Measurements from ENCODE around the gene ACTR1B.

Gene ACTR1B

DNA sequence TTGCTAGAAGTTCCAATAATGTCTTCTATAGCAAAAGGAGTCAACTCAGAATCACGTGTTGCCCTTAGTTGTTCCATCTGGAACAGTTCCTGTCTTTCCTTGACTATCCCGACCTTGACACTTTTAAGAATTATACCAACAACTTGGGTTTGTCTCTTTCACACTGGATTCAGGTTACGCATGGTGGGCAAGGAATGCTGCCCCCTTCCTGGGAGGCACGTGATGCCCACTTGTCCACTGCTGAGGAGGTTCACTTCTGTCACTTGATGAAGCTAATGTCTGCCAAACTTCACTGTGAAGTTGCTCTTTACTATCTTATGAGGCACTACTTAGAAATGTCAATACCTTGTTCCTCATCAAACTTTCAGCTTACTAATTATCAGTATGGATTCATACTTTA, 12.7 kb downstream of the ACTR1B start:
- Histone ChIP-seq H3K27ac (ENCODE audit: low read length, poor library complexity, severe bottlenecking) (no peak overlapping the region), H2BK15ac (ENCODE audit: low read depth, poor library complexity, severe bottlenecking) (no peak overlapping the region), H2BK5ac (ENCODE audit: low read depth, low read length, poor library complexity, severe bottlenecking) (no peak overlapping the region), H3K27me3 (ENCODE audit: control insufficient read depth in 1 of 2, insufficient read depth in 1 of 2, low read length in 2 of 2) (no peaks in the 10 kb centered on the region), H3K4me3 (ENCODE audit: insufficient read depth in 1 of 2, low read depth in 1 of 2, low read length in 2 of 2) (no peak overlapping the region), H2AFZ (ENCODE audit: low read depth, low read length) (no peak overlapping the region), H2AK5ac (ENCODE audit: low read length, severe bottlenecking) (no peak overlapping the region), H4K8ac (ENCODE audit: low read length) (no peak overlapping the region), H3K9ac (ENCODE audit: low read length) (no peak overlapping the region), H3K79me1 (replicated peaks; ENCODE audit: low read length, poor library complexity, severe bottlenecking) (peaks cover 7% of the 10 kb centered on the region), H3K18ac (ENCODE audit: low read depth in 1 of 2, low read length in 2 of 2) (no peak overlapping the region), H3K14ac (ENCODE audit: low read length in 2 of 2) (no peak overlapping the region), H3K4me2 (ENCODE audit: low read length, poor library complexity, severe bottlenecking) (no peak overlapping the region), H3K4me1 (ENCODE audit: control insufficient read depth, insufficient read depth, low read depth, low read length) (peaks cover 2% of the 10 kb centered on the region), H3K9me3 (ENCODE audit: control insufficient read depth, low read length) (peaks cover 18% of the 10 kb centered on the region), H2BK12ac (ENCODE audit: low read length in 2 of 2) (no peak overlapping the region), H2BK120ac (ENCODE audit: low read depth, low read length) (no peak overlapping the region), H3K23ac (ENCODE audit: low read length in 2 of 2) (no peak overlapping the region), H3K4ac (ENCODE audit: low read depth in 1 of 2, low read length in 2 of 2) (no peak overlapping the region), H4K91ac (ENCODE audit: low read length) (no peak overlapping the region), H3K36me3 (ENCODE audit: control insufficient read depth in 1 of 2, insufficient read depth in 2 of 2, low read depth in 1 of 2, low read length in 2 of 2) (peaks cover 37 to 69% of the 10 kb centered on the region in 2 experiments)
- 88% methylated on average over 4 of the region's 4 CpGs for WGBS
- DNase-seq = no peak

GRCh38 chr2:97646977-97647376, 16.9 kb downstream of the ACTR1B start:
- H3K27me3 ChIP-seq (ENCODE audit: control insufficient read depth in 1 of 2, insufficient read depth in 1 of 2, low read length in 2 of 2) = no peaks in the 10 kb centered on the region
- WGBS = 95% methylated on average over 4 of the region's 4 CpGs
- H2BK120ac ChIP-seq (ENCODE audit: low read depth, low read length) = no peak overlapping the region
- peak overlapping the region in 1 of 2 experiments; percentile 98 for H3K4me3 ChIP-seq (ENCODE audit: insufficient read depth in 1 of 2, low read depth in 1 of 2, low read length in 2 of 2)
- no peaks in the 10 kb centered on the region for H3K9me3 ChIP-seq (ENCODE audit: control insufficient read depth, low read length)
- peaks cover 11 to 38% of the 10 kb centered on the region in 2 experiments for H3K36me3 ChIP-seq (ENCODE audit: control insufficient read depth in 1 of 2, insufficient read depth in 2 of 2, low read depth in 1 of 2, low read length in 2 of 2)
- no peak overlapping the region for H3K27ac ChIP-seq (ENCODE audit: low read length, poor library complexity, severe bottlenecking)
- H2BK15ac ChIP-seq (ENCODE audit: low read depth, poor library complexity, severe bottlenecking) = no peak overlapping the region
- H4K91ac ChIP-seq (ENCODE audit: low read length) = no peak overlapping the region
- no peak overlapping the region for H3K4ac ChIP-seq (ENCODE audit: low read depth in 1 of 2, low read length in 2 of 2)
- no peak overlapping the region for H3K18ac ChIP-seq (ENCODE audit: low read depth in 1 of 2, low read length in 2 of 2)
- no peak overlapping the region for H4K8ac ChIP-seq (ENCODE audit: low read length)
- no peak for DNase-seq
- no peak overlapping the region for H2AK5ac ChIP-seq (ENCODE audit: low read length, severe bottlenecking)
- H3K79me1 ChIP-seq (replicated peaks; ENCODE audit: low read length, poor library complexity, severe bottlenecking) = peaks cover 7% of the 10 kb centered on the region
- H2BK12ac ChIP-seq (ENCODE audit: low read length in 2 of 2) = no peak overlapping the region
- peaks cover 6% of the 10 kb centered on the region for H3K4me1 ChIP-seq (ENCODE audit: control insufficient read depth, insufficient read depth, low read depth, low read length)
- H3K4me2 ChIP-seq (ENCODE audit: low read length, poor library complexity, severe bottlenecking) = peak overlapping the region; percentile 83
- peak overlapping the region in 1 of 2 experiments; percentile 23 for H3K23ac ChIP-seq (ENCODE audit: low read length in 2 of 2)
- H2AFZ ChIP-seq (ENCODE audit: low read depth, low read length) = no peak overlapping the region
- H3K14ac ChIP-seq (ENCODE audit: low read length in 2 of 2) = no peak overlapping the region
- H2BK5ac ChIP-seq (ENCODE audit: low read depth, low read length, poor library complexity, severe bottlenecking) = no peak overlapping the region
- H3K9ac ChIP-seq (ENCODE audit: low read length) = peak overlapping the region; percentile 99

DNA sequence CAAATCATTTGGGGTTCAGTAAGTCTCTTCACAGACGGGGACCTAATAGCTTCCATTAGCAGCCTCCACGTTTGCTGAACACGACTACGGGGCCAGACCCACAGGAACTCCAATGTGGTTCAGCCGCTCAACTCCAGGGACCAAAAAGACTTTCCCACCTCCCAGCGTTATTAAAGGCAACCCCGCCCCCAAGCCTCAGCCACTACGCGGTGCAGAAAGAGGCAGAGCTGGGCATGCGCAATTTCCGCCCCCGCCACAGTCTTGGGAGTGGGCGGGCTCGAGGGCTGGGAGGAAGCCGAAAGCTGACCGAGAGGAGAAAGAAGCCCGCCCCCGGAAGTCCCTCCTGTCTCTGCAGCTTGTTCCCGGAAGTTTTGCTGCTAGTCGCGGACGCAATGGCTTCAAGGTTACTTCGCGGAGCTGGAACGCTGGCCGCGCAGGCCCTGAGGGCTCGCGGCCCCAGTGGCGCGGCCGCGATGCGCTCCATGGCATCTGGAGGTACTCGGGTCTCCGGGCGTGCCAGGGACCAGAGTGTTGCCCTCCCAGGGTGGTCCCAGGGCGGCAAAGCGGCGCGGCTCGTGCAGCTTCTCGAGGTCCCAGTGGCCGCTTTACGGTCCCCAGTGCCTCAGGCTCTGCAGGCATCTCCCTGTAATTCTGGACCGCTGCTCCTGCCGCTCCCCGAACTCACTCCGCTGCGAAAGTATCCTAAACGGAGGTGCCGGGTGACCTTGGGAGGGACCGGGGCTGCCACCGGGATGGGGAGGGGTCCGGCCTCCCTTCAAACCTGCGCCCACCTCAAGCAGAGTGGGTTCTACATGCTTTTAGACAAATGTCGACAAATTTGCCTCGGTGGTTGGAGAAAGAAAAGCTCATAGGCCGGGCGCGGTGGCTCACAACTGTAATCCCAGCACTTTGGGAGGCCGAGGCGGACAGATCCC, 17.9 kb downstream of the ACTR1B start, which contains the start of gene COX5B:
Gene COX5B, plus strand, starts transcription at position 368 of the 935 bp plus-strand sequence. Its CDS starts 25 bp downstream, at position 393.
- Histone ChIP-seq H3K14ac (ENCODE audit: low read length in 2 of 2) (peak within 1 kb of the TSS; percentile 9 to 99), H3K27me3 (ENCODE audit: control insufficient read depth in 1 of 2, insufficient read depth in 1 of 2, low read length in 2 of 2) (no peaks in the 10 kb centered on the region), H3K9ac (ENCODE audit: low read length) (peak within 1 kb of the TSS; percentile 99), H3K4ac (ENCODE audit: low read depth in 1 of 2, low read length in 2 of 2) (peak within 1 kb of the TSS; percentile 77 to 87), H3K79me1 (replicated peaks; ENCODE audit: low read length, poor library complexity, severe bottlenecking) (peaks cover 7% of the 10 kb centered on the region), H3K27ac (ENCODE audit: low read length, poor library complexity, severe bottlenecking) (peak within 1 kb of the TSS; percentile 85), H2AK5ac (ENCODE audit: low read length, severe bottlenecking) (no peak within 1 kb of the TSS), H2BK12ac (ENCODE audit: low read length in 2 of 2) (peak within 1 kb of the TSS in 1 of 2 experiments; percentile 72), H3K18ac (ENCODE audit: low read depth in 1 of 2, low read length in 2 of 2) (peak within 1 kb of the TSS; percentile 91 to 99), H3K4me3 (ENCODE audit: insufficient read depth in 1 of 2, low read depth in 1 of 2, low read length in 2 of 2) (peak within 1 kb of the TSS; percentile 87 to 98), H3K4me1 (ENCODE audit: control insufficient read depth, insufficient read depth, low read depth, low read length) (peaks cover 6% of the 10 kb centered on the region), H2BK5ac (ENCODE audit: low read depth, low read length, poor library complexity, severe bottlenecking) (peak within 1 kb of the TSS; percentile 50), H2BK15ac (ENCODE audit: low read depth, poor library complexity, severe bottlenecking) (peak within 1 kb of the TSS; percentile 84), H4K91ac (ENCODE audit: low read length) (peak within 1 kb of the TSS; percentile 77), H4K8ac (ENCODE audit: low read length) (peak within 1 kb of the TSS; percentile 97), H3K9me3 (ENCODE audit: control insufficient read depth, low read length) (no peaks in the 10 kb centered on the region), H3K4me2 (ENCODE audit: low read length, poor library complexity, severe bottlenecking) (peak within 1 kb of the TSS; percentile 86), H3K36me3 (ENCODE audit: control insufficient read depth in 1 of 2, insufficient read depth in 2 of 2, low read depth in 1 of 2, low read length in 2 of 2) (peaks cover 9 to 35% of the 10 kb centered on the region in 2 experiments), H2BK120ac (ENCODE audit: low read depth, low read length) (peak within 1 kb of the TSS; percentile 42), H3K23ac (ENCODE audit: low read length in 2 of 2) (peak within 1 kb of the TSS in 1 of 2 experiments; percentile 46), H2AFZ (ENCODE audit: low read depth, low read length) (peak within 1 kb of the TSS; percentile 99)
- DNase-seq = peak; percentile 98
- WGBS = 2% methylated on average over 63 of the region's 63 CpGs

GRCh38 chr2:97645112-97645694, 18.6 kb downstream of the ACTR1B start:
- Histone ChIP-seq H2AFZ (ENCODE audit: low read depth, low read length) (peak overlapping the region; percentile 99), H3K14ac (ENCODE audit: low read length in 2 of 2) (peak overlapping the region in 1 of 2 experiments; percentile 99), H3K4me1 (ENCODE audit: control insufficient read depth, insufficient read depth, low read depth, low read length) (peaks cover 6% of the 10 kb centered on the region), H3K4me2 (ENCODE audit: low read length, poor library complexity, severe bottlenecking) (peak overlapping the region; percentile 86), H3K79me1 (replicated peaks; ENCODE audit: low read length, poor library complexity, severe bottlenecking) (peaks cover 7% of the 10 kb centered on the region), H4K91ac (ENCODE audit: low read length) (peak overlapping the region; percentile 31), H3K18ac (ENCODE audit: low read depth in 1 of 2, low read length in 2 of 2) (peak overlapping the region; percentile 87 to 99), H2BK15ac (ENCODE audit: low read depth, poor library complexity, severe bottlenecking) (peak overlapping the region; percentile 84), H3K27me3 (ENCODE audit: control insufficient read depth in 1 of 2, insufficient read depth in 1 of 2, low read length in 2 of 2) (no peaks in the 10 kb centered on the region), H2AK5ac (ENCODE audit: low read length, severe bottlenecking) (no peak overlapping the region), H3K23ac (ENCODE audit: low read length in 2 of 2) (no peak overlapping the region), H3K27ac (ENCODE audit: low read length, poor library complexity, severe bottlenecking) (peak overlapping the region; percentile 85), H3K4me3 (ENCODE audit: insufficient read depth in 1 of 2, low read depth in 1 of 2, low read length in 2 of 2) (peak overlapping the region; percentile 67 to 98), H2BK120ac (ENCODE audit: low read depth, low read length) (peak overlapping the region; percentile 24), H2BK12ac (ENCODE audit: low read length in 2 of 2) (peak overlapping the region in 1 of 2 experiments; percentile 72), H4K8ac (ENCODE audit: low read length) (peak overlapping the region; percentile 97), H2BK5ac (ENCODE audit: low read depth, low read length, poor library complexity, severe bottlenecking) (peak overlapping the region; percentile 50), H3K9ac (ENCODE audit: low read length) (peak overlapping the region; percentile 99), H3K4ac (ENCODE audit: low read depth in 1 of 2, low read length in 2 of 2) (peak overlapping the region; percentile 28 to 87), H3K9me3 (ENCODE audit: control insufficient read depth, low read length) (no peaks in the 10 kb centered on the region), H3K36me3 (ENCODE audit: control insufficient read depth in 1 of 2, insufficient read depth in 2 of 2, low read depth in 1 of 2, low read length in 2 of 2) (peaks cover 9 to 29% of the 10 kb centered on the region in 2 experiments)
- 8% methylated on average over 19 of the region's 19 CpGs for WGBS
- DNase-seq = no peak

Measured in mesenchymal stem cell (in vitro differentiated cells and primary cell).